Stimulated activated naive CD8-positive, alpha-beta T cell treated with anti-CD3 and anti-CD28 coated beads, Interleukin-15, Interleukin-2, amounts not matched to agents 100 U/mL and 50 U/mL, for 24 hours (primary cell): ENCODE results near the gene SMYD3.

ENCODE experiments used
- ATAC-seq: fragments of 150-1000 bp; cut with Tn5 transposase; one replicate; pipeline ENCODE4 v1.10.0; 2021
- DNase-seq: peaks from one replicate; pipeline ENCODE4 v3.0.0; 2021

SMYD3 gene

GRCh38 chr1:246170574-246171261 lies 336.4 kb downstream of the SMYD3 start:
- DNase-seq = no peak
- ATAC-seq = no peak

- no peak for ATAC-seq
- no peak for DNase-seq
Measured at GRCh38 chr1:246169486-246169885, 337.6 kb downstream of the SMYD3 start.

- ATAC-seq = no peak
Measured at GRCh38 chr1:246169019-246169418, 338.1 kb downstream of the SMYD3 start.

GRCh38 chr1:246166841-246167240 lies 340.2 kb downstream of the SMYD3 start:
- no peak for DNase-seq
- no peak for ATAC-seq

More at GRCh38 chr1:246169019-246169418, 338.1 kb downstream of the SMYD3 start:
- DNase-seq = no peak

- no peak for DNase-seq
- no peak for ATAC-seq
Measured at GRCh38 chr1:246165826-246166709, 341.0 kb downstream of the SMYD3 start.

GRCh38 chr1:246164764-246165163 lies 342.3 kb downstream of the SMYD3 start:
- DNase-seq (no peak), ATAC-seq (no peak)

- no peak for DNase-seq
- no peak for ATAC-seq
Measured at GRCh38 chr1:246162560-246162959, 344.5 kb downstream of the SMYD3 start.

- no peak for ATAC-seq
- DNase-seq = no peak
Measured at GRCh38 chr1:246161626-246162025, 345.5 kb downstream of the SMYD3 start.

- ATAC-seq (no peak), DNase-seq (no peak)
Measured at GRCh38 chr1:246160905-246161304, 346.2 kb downstream of the SMYD3 start.

- ATAC-seq = no peak
Measured at GRCh38 chr1:246160374-246160773, 346.7 kb downstream of the SMYD3 start.

GRCh38 chr1:246159279-246160227 lies 347.5 kb downstream of the SMYD3 start:
- no peak for ATAC-seq
- DNase-seq = no peak

More at GRCh38 chr1:246160374-246160773, 346.7 kb downstream of the SMYD3 start:
- no peak for DNase-seq

- no peak for DNase-seq
- ATAC-seq = no peak
Measured at GRCh38 chr1:246158131-246158530, 348.9 kb downstream of the SMYD3 start.

- no peak for ATAC-seq
- no peak for DNase-seq
Measured at GRCh38 chr1:246157516-246157915, 349.6 kb downstream of the SMYD3 start.

GRCh38 chr1:246156847-246157246 lies 350.2 kb downstream of the SMYD3 start:
- DNase-seq = no peak
- no peak for ATAC-seq

- DNase-seq (no peak), ATAC-seq (no peak)
Measured at GRCh38 chr1:246155923-246156322, 351.2 kb downstream of the SMYD3 start.

GRCh38 chr1:246153796-246154212 lies 353.3 kb downstream of the SMYD3 start:
- DNase-seq (no peak), ATAC-seq (no peak)

GRCh38 chr1:246152986-246153431 lies 354.1 kb downstream of the SMYD3 start:
- DNase-seq (no peak), ATAC-seq (no peak)

- ATAC-seq (no peak), DNase-seq (no peak)
Measured at GRCh38 chr1:246151796-246152434, 355.2 kb downstream of the SMYD3 start.

GRCh38 chr1:246149543-246149942 lies 357.5 kb downstream of the SMYD3 start:
- ATAC-seq (no peak), DNase-seq (no peak)

- ATAC-seq (no peak), DNase-seq (no peak)
Measured at GRCh38 chr1:246147524-246148461, 359.3 kb downstream of the SMYD3 start.
